ENCODE measurements around the gene ZNF780B.
A peak's percentile ranks its signal among the peaks of the same experiment; 100 is the strongest.

ZNF780B gene

DNA sequence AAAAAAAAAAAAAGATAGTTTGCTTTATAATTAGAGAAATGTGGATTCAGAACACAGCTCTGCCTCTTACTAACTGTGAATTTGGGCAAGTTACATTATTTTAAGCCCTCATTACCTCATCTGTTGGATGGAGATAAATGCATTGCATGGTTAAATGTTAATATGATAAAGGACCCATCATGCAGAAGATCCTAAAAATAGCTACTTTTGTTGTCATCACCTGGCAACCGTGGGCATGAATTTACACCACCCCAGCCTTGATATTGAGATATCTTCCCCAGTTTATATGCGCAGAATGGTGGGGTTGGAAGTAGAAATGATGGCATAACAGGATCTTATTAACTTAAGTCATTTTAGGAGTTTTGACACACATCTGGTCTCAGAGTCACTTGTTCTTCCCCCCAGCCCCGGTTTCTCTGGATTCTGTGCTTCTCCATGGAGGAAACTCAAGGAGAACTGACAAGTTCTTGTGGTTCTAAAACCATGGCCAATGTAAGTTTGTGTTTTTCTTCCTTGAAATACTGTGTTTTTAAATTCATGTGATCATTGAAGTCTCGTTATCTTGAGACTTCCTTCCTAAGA lies 50.2 kb downstream of the ZNF780B start:
- no peak for DNase-seq (ENCODE audit: low read depth)
- TF ChIP-seq, protein P1, sequence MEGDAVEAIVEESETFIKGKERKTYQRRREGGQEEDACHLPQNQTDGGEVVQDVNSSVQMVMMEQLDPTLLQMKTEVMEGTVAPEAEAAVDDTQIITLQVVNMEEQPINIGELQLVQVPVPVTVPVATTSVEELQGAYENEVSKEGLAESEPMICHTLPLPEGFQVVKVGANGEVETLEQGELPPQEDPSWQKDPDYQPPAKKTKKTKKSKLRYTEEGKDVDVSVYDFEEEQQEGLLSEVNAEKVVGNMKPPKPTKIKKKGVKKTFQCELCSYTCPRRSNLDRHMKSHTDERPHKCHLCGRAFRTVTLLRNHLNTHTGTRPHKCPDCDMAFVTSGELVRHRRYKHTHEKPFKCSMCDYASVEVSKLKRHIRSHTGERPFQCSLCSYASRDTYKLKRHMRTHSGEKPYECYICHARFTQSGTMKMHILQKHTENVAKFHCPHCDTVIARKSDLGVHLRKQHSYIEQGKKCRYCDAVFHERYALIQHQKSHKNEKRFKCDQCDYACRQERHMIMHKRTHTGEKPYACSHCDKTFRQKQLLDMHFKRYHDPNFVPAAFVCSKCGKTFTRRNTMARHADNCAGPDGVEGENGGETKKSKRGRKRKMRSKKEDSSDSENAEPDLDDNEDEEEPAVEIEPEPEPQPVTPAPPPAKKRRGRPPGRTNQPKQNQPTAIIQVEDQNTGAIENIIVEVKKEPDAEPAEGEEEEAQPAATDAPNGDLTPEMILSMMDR (IDR thresholded peaks at IDR 0.05; ENCODE audit: low read depth, low read length): no peak
- TF ChIP-seq POLR2A (IDR thresholded peaks at IDR 0.05; ENCODE audit: extremely low read depth, insufficient read length): no peak
- TF ChIP-seq, protein P2, sequence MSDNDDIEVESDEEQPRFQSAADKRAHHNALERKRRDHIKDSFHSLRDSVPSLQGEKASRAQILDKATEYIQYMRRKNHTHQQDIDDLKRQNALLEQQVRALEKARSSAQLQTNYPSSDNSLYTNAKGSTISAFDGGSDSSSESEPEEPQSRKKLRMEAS (IDR thresholded peaks at IDR 0.05; ENCODE audit: low read depth, low read length): no peak
- no peak for TF ChIP-seq MYC (IDR thresholded peaks at IDR 0.05; ENCODE audit: low read depth, low read length)
- no peak overlapping the region for H3K4me3 ChIP-seq (ENCODE audit: low read depth, low read length)

DNA sequence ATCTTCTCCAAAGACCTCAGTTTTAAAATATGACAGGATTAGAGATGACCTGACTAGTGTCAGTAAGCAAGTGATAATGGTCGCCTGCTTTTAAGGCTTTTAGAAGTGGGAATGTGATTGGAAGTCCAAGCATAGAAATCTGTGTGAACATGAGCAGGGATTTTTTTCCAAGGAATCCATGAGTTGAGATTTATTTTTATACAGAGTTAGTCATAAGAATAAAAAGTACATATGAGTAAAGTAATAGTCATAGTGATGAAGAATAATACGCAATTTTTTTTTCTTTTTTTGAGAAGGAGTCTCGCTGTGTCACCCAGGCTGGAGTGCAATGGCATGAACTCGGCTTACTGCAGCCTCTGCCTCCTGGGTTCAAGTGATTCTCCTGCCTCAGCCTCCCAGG lies 57.5 kb downstream of the ZNF780B start:
- TF ChIP-seq, protein P1 (IDR thresholded peaks at IDR 0.05; ENCODE audit: low read depth, low read length): no peak
- TF ChIP-seq, protein P2 (IDR thresholded peaks at IDR 0.05; ENCODE audit: low read depth, low read length): no peak
- TF ChIP-seq POLR2A (IDR thresholded peaks at IDR 0.05; ENCODE audit: extremely low read depth, insufficient read length) (no peak), MYC (IDR thresholded peaks at IDR 0.05; ENCODE audit: low read depth, low read length) (no peak)
- no peak overlapping the region for H3K4me3 ChIP-seq (ENCODE audit: low read depth, low read length)
- DNase-seq (ENCODE audit: low read depth): no peak

DNA sequence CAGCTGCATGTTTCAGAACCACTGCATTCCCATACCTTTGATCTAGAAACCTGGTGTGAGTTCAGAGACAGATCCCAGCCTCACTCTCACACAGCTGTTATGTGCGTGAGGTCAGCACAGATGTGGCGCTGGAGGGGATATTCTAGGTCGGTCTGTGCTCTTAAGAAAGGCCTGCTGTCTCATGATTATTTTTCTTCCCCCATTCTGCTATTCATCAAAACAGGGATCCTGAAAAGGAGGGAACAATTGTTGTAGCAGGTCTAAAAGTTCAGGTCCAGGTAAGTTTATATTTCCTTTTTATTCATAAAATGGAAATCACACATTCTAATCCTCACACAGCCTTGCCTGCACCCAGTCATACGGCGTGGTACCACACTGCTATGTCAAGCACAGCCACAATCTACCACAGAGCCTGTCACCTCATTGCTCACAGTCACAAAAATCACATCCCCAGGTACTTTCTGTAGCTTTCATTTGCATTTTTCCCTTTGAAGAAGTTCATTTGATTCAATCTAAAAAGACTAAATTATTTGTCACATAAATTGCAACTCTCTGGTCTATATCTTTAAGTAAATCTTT lies 58.3 kb downstream of the ZNF780B start:
- H3K4me3 ChIP-seq (ENCODE audit: low read depth, low read length): peak overlapping the region; percentile 87
- DNase-seq (ENCODE audit: low read depth): no peak
- TF ChIP-seq, protein P1 (IDR thresholded peaks at IDR 0.05; ENCODE audit: low read depth, low read length): no peak
- TF ChIP-seq POLR2A (IDR thresholded peaks at IDR 0.05; ENCODE audit: extremely low read depth, insufficient read length) (no peak), MYC (IDR thresholded peaks at IDR 0.05; ENCODE audit: low read depth, low read length) (no peak)
- TF ChIP-seq, protein P2 (IDR thresholded peaks at IDR 0.05; ENCODE audit: low read depth, low read length): no peak

DNA sequence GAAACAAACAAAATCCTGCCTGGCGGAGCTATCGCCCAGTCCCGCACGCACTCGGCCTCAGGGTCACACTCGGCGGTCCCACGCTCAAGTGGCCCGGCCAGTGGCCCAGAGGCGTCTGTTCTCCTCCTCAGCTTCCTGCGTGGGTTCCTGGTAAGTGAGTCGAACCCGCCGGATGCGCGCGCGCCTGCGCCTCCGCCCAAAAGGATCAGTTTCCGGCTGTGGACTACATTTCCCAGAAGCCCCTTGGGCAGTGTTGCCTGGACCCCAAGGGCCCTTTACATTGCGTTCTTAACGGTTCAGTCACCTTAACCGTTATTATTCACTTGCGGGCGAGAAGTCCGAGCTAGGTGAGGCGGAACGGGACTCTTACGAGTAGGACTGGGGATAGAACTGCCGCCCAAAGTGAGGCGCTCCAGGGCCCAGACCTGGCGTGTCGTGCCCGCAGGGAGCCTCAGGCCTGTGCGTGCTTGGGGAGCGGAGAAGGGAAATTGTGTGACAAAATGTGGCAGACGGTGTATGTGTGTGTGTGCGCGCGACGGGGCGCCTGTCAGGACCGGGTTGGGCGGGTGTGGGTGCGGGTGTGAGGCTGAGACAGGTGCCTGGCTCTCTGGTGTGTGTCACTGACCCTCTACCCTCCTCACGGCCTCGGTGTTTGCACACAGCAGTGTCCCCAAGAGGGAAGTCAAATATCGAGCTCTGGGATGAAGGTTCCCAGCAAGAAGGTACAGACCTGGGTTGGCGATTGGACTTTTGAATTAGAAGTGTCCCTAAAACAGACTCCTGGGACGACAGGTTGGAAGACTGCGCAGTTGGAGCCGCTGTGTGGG lies 59.0 kb downstream of the ZNF780B start, which contains the start of gene ZNF546:
ZNF546 (plus strand) TSS at position 250 of the 827 bp plus-strand sequence. CDS start 1,267 bp downstream, outside the sequence.
- peak; percentile 87 for DNase-seq (ENCODE audit: low read depth)
- H3K4me3 ChIP-seq (ENCODE audit: low read depth, low read length): peak within 1 kb of the TSS; percentile 87
- TF ChIP-seq POLR2A (IDR thresholded peaks at IDR 0.05; ENCODE audit: extremely low read depth, insufficient read length) (peak; percentile 68), MYC (IDR thresholded peaks at IDR 0.05; ENCODE audit: low read depth, low read length) (peak; percentile 17; the same call in 1 of the 2 replicates)
- TF ChIP-seq, protein P1 (IDR thresholded peaks at IDR 0.05; ENCODE audit: low read depth, low read length): no peak
- TF ChIP-seq, protein P2 (IDR thresholded peaks at IDR 0.05; ENCODE audit: low read depth, low read length): no peak; the same call in 1 of the 2 replicates

DNA sequence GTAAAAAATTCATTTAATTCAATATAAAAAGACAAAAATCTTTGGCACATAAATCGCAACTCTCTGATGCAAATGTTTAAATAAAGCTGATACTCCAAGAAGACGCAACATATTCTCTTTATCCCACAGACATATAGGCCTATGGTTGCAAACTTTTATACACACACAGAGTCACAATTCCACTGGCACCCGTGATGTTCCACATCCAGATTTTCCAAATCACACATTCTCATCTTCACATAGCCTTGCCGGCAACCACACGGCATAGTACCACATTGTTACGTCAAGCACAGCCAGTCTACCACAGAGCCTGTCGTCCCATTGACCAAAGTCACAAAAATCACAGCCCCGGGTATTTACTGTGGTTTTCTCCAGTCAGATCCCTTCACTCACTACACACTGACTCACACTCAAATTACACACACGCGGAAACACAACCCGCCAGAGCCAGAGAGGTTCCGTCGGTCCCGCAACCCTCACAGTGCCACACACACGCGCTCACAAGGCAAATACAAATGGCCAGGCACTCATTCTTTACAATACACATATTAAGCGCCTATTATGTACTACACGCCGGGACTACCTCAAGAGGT lies 59.7 kb downstream of the ZNF780B start:
- peak; percentile 47 for DNase-seq (ENCODE audit: low read depth)
- H3K4me3 ChIP-seq (ENCODE audit: low read depth, low read length): peak overlapping the region; percentile 87
- TF ChIP-seq, protein P1 (IDR thresholded peaks at IDR 0.05; ENCODE audit: low read depth, low read length): no peak
- TF ChIP-seq, protein P2 (IDR thresholded peaks at IDR 0.05; ENCODE audit: low read depth, low read length): no peak; the same call in 1 of the 2 replicates
